Measurements from ENCODE around the gene UTF1. TPM values are rescaled to one million over a fixed set of nuclear protein-coding genes. Genes with fewer than 3 reads are reported as not detected.

The UTF1 gene
- total and polyA plus RNA-seq, 2 experiments from 2014 or later: 12.2 to 51.4 TPM

DNA sequence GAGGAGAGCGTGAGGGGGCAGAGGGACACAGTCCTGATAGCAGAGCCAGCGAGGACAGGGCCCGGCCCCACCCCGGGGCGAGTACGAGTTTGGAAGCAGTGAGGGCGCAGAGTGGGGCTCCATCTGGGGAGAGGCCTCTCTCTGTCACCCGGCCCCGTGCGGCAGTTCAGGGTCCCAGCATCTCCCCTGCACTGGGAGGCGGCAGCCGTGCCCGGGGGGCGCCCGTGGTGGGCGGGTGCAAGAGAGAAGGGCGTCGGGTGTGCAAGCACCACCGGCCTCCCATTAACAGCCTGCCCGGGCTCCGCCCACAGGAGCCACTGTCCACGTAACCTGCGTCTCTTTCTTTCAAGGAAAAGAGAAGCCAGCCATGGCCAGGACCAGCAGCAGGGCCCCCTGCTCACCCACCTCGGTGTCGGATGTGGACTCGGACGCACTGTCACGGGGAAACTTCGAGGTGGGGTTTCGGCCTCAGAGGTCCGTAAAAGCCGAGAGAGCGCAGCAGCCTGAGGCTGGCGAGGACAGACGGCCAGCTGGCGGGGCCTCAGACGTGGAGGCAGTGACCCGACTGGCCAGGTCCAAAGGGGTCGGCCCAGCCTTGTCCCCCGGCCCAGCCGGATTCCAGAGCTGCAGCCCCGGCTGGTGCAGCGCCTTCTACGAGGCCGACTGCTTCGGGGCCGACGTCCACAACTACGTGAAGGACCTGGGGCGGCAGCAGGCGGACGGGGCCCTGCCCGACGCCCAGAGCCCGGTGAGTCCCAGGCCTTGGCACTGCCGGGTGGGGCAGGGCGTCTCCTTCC, 28.7 kb upstream of the UTF1 start:
- no peak overlapping the region for H3K27ac Mint-ChIP-seq
- Histone ChIP-seq H3K4me2 (no peak overlapping the region), H2AFZ (no peak overlapping the region), H3K36me3 (ENCODE audit: insufficient read depth) (no peaks in the 10 kb centered on the region), H3K27ac (ENCODE audit: low read depth) (no peak overlapping the region), H3K79me2 (replicated peaks; ENCODE audit: insufficient read depth) (no peaks in the 10 kb centered on the region), H3F3A (replicated peaks; ENCODE audit: low read depth) (no peaks in the 10 kb centered on the region), H3K4me1 (ENCODE audit: insufficient read depth) (no peaks in the 10 kb centered on the region), H4K20me1 (replicated peaks; ENCODE audit: insufficient read depth) (no peaks in the 10 kb centered on the region), H3K4me3 (no peak overlapping the region), H3K27me3 (ENCODE audit: insufficient read depth) (no peaks in the 10 kb centered on the region), H3K9me2 (ENCODE audit: insufficient read depth) (no peaks in the 10 kb centered on the region)
- H3K36me3 Mint-ChIP-seq (ENCODE audit: low read depth): no peaks in the 10 kb centered on the region
- ATAC-seq (no peak), DNase-seq (ENCODE audit: low spot score) (no peak)
- H3K9me3 Mint-ChIP-seq: no peaks in the 10 kb centered on the region
- no peak for TF ChIP-seq STAT1 (IDR thresholded peaks at IDR 0.05; ENCODE audit: unreplicated experiment)
- no peak for TF ChIP-seq POLR2AphosphoS5 (IDR thresholded peaks at IDR 0.05; ENCODE audit: low read depth)
- peaks cover 4% of the 10 kb centered on the region for H3K27me3 Mint-ChIP-seq (ENCODE audit: insufficient read depth, low read depth, poor library complexity)
- H3K4me3 Mint-ChIP-seq: no peak overlapping the region
- H3K4me1 Mint-ChIP-seq: no peaks in the 10 kb centered on the region

DNA sequence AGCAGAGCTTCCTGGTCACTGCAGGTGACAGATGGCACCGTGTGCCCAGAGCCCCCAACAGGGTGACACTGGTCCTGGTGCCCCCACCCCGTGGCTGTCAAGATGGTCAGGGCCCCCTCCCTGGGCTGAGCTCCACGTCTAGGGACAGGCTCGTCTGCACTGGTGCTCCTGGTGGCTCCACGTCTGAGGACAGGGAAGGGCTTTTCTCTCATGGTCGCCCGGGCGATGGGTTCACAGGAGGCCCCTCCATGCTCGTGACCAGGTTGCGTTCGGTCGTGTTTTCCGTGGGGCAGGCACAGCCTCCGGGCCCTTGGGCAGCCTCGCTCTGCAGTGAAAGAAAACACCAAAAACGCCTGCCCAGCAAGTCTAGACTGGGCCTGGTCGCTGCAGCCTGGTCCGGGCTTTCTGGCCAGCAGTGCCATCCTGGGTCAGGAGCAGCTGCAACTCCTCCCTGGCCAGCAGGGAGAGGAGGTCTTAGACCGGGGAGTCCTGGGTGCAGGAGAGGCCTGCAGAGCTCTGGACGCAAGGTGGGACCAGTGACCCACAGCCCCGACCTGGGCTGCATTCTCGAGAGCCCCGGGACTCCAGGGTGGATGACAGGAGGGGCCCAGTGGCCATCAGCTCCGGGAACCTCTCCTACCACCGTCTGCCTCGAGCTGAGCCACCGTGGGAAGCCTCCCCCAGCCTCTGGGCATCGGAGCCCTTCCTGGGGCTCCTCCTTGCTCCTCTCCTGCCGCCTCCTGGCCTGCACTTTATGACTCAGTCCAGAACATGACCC, 27.9 kb upstream of the UTF1 start:
- Mint-ChIP-seq H3K9me3 (no peaks in the 10 kb centered on the region), H3K27me3 (ENCODE audit: insufficient read depth, low read depth, poor library complexity) (peaks cover 4% of the 10 kb centered on the region), H3K36me3 (ENCODE audit: low read depth) (no peaks in the 10 kb centered on the region), H3K4me1 (no peaks in the 10 kb centered on the region), H3K27ac (no peak overlapping the region), H3K4me3 (no peak overlapping the region)
- H2AFZ ChIP-seq: no peak overlapping the region
- no peaks in the 10 kb centered on the region for H3K79me2 ChIP-seq (replicated peaks; ENCODE audit: insufficient read depth)
- H3K27ac ChIP-seq (ENCODE audit: low read depth): no peak overlapping the region
- no peaks in the 10 kb centered on the region for H3K27me3 ChIP-seq (ENCODE audit: insufficient read depth)
- no peaks in the 10 kb centered on the region for H3F3A ChIP-seq (replicated peaks; ENCODE audit: low read depth)
- no peak overlapping the region for H3K4me3 ChIP-seq
- no peaks in the 10 kb centered on the region for H3K4me1 ChIP-seq (ENCODE audit: insufficient read depth)
- no peak for DNase-seq (ENCODE audit: low spot score)
- ATAC-seq: no peak
- H4K20me1 ChIP-seq (replicated peaks; ENCODE audit: insufficient read depth): no peaks in the 10 kb centered on the region
- no peaks in the 10 kb centered on the region for H3K36me3 ChIP-seq (ENCODE audit: insufficient read depth)
- no peaks in the 10 kb centered on the region for H3K9me2 ChIP-seq (ENCODE audit: insufficient read depth)
- no peak overlapping the region for H3K4me2 ChIP-seq
- no peak for TF ChIP-seq JUNB (IDR thresholded peaks at IDR 0.05; ENCODE audit: unreplicated experiment)
- TF ChIP-seq ZNF114 (CRISPR knock-in tag; IDR thresholded peaks at IDR 0.05): no peak
- no peak for TF ChIP-seq EZH2 (IDR thresholded peaks at IDR 0.05; ENCODE audit: low read depth, unreplicated experiment)
- no peak for TF ChIP-seq EZH2phosphoT487 (IDR thresholded peaks at IDR 0.05; ENCODE audit: unreplicated experiment)
- TF ChIP-seq NANOG (IDR thresholded peaks at IDR 0.05; ENCODE audit: borderline replicate concordance): no peak
- TF ChIP-seq CREB1 (CRISPR knock-in tag; IDR thresholded peaks at IDR 0.05; ENCODE audit: low read depth): no peak
- TF ChIP-seq, protein P1, sequence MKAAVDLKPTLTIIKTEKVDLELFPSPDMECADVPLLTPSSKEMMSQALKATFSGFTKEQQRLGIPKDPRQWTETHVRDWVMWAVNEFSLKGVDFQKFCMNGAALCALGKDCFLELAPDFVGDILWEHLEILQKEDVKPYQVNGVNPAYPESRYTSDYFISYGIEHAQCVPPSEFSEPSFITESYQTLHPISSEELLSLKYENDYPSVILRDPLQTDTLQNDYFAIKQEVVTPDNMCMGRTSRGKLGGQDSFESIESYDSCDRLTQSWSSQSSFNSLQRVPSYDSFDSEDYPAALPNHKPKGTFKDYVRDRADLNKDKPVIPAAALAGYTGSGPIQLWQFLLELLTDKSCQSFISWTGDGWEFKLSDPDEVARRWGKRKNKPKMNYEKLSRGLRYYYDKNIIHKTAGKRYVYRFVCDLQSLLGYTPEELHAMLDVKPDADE (IDR thresholded peaks at IDR 0.05): no peak
- TF ChIP-seq, protein P2, sequence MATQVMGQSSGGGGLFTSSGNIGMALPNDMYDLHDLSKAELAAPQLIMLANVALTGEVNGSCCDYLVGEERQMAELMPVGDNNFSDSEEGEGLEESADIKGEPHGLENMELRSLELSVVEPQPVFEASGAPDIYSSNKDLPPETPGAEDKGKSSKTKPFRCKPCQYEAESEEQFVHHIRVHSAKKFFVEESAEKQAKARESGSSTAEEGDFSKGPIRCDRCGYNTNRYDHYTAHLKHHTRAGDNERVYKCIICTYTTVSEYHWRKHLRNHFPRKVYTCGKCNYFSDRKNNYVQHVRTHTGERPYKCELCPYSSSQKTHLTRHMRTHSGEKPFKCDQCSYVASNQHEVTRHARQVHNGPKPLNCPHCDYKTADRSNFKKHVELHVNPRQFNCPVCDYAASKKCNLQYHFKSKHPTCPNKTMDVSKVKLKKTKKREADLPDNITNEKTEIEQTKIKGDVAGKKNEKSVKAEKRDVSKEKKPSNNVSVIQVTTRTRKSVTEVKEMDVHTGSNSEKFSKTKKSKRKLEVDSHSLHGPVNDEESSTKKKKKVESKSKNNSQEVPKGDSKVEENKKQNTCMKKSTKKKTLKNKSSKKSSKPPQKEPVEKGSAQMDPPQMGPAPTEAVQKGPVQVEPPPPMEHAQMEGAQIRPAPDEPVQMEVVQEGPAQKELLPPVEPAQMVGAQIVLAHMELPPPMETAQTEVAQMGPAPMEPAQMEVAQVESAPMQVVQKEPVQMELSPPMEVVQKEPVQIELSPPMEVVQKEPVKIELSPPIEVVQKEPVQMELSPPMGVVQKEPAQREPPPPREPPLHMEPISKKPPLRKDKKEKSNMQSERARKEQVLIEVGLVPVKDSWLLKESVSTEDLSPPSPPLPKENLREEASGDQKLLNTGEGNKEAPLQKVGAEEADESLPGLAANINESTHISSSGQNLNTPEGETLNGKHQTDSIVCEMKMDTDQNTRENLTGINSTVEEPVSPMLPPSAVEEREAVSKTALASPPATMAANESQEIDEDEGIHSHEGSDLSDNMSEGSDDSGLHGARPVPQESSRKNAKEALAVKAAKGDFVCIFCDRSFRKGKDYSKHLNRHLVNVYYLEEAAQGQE (IDR thresholded peaks at IDR 0.05; ENCODE audit: unreplicated experiment): no peak
- TF ChIP-seq POLR2AphosphoS5 (IDR thresholded peaks at IDR 0.05; ENCODE audit: low read depth): no peak

All from GM23338 (cell line).